22Rv1 (cell line): ENCODE measurements around the gene CAMTA1.

Source experiments
- CTCF ChIP-seq: fragments of 450-650 bp; IDR thresholded peaks from 2 replicates; pipeline ENCODE4 v1.5.1; 2017; ENCODE audit warnings: mild to moderate bottlenecking
- ZFX ChIP-seq: fragments of 450-650 bp; IDR thresholded peaks from 2 replicates; pipeline ENCODE4 v1.6.1; 2017; ENCODE audit warnings: antibody characterized with exemption, borderline replicate concordance

GRCh38 chr1:7687411-7687810 is 902.2 kb downstream of the CAMTA1 start:
- TF ChIP-seq CTCF = no peak
- TF ChIP-seq ZFX = no peak
